Amygdala (tissue), 56 donors: ENCODE measurements around the gene KCNK17.

Source experiments
- DNase-seq, 56 donors: peaks; one replicate each; lab custom pipeline; 2025; lab: John Stamatoyannopoulos, UW

The KCNK17 gene

DNA sequence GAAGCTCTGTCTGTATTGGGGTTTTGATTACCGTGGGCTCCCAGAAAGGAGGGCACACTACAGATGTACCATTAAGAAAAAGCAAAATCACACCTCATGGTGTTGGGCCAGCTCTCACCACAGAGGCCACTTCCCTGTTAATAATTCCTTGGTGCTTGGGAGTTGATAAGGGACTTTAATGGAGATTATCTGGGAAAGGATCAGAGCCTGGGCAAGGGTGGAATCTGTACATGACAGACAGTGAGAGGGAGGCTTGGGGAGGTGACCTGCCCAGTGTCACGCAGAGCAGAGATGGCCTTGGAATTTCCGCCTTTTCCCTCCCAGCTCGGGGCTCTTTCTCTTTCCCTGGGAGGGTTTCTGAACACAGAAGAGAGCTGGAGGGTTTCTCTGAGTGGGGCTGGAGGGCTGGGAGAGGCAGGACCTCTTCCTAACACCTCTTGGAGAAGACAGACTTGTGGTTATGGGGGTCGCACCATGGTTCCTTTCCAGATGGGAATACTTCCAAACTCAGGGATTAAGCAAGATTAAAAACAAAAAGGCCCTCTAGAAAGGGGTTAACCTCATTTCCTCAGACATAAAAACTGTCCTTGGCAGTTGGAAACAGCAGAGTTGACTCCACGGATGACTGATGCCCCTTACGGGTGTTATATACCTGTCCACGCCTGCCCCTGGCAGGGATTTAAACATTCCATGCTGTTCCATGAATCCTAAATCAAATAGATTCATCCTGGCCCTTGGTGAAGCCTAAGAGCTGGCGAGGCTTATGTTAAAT, 25.1 kb upstream of the KCNK17 start:
- DNase-seq = no peak

DNA sequence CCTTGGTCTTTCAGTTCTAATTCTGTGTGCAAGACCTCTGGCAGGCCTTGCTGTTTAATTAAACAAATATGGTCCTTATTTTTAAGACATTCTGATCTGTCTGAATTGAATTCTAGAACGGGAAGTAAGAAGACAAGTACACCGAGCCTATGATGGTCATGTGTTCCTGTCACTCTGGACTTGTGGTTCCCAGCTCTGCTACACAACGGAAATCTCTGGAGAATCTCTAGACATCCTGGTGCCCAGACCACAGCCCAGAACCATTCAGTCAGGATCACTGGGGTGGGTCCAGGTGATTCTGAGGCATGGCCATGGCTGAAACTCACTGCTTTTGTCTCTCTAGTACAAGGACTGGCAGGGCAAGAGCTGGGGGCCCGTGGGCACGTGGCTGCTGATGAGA, 24.2 kb upstream of the KCNK17 start:
- DNase-seq = peak in 1 of 56 donors; percentile 6

DNA sequence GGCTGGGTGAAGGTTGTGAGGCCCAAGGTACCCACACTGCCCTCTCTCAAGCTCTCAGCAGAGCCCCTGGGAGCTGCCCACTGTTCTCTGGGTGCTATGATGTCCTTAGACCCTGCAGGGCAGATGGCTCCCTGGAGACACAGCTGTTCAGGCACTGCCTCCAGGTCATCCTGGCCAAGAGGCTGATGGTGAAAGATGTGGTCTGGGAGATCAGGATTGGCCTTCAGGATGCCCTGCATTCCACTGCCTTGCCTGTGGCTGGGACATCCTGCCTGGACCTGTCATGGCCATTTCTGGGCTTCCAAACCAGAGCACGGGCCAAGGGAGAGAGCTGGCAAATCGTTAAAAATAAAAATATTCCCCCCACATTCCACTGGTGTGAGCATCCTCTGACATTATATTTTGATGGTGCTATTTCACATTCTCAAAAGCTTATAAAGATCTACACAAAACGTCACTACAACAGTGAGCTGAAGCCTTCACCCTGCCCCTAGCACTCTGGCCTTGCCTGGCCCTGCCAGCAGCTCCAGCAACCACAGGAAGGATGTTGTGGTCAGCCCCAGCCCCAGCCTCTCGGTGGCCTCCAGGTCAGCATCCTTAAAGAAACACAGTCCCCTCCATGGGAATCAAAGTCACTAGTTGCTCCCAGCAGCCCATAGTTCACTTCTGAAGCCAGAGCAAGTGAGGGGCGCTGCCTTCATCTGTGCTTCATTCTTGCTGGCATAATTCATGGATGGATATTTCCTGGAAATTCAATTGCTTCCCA, 21.7 kb upstream of the KCNK17 start:
- DNase-seq = peak in 6 of 56 donors; percentile 4 to 20 (median 16)

DNA sequence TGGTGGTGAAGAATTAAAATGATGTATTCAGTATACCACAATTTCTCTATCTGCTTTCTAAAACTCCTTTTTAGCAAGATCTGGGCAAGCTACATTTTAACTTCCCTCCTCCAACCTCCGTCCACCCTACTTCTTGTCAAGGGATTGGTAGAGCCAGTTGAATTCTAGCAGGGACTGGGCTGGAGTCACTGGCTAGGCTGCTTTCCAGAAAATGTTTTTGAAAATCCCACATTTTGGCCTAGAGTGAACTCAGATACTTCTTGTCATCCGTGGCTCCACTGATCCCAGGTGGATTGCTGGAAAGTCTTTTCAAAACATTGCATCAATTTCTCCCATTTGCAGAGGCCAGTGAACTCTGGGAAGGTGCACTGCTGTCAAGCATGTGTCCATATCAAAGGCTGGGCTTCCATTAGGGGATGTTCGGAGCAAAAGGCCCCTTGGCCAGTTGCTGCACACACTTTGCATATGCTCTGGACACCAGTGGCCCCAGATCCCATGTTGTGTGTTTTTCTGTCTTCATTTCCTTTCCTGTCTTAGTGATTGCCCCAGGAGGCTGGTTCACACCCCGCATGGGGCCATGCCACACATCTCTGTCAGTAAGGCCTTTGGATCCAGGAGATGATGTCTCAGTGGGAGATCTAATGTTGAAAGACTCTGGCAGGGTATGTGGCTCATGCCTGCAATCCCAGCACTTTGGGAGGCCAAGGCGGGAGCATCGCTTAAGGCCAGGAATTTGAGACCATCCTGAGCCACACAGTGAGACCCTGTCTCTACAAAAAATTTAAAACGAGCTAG, 19.6 kb upstream of the KCNK17 start:
- DNase-seq = no peak

DNA sequence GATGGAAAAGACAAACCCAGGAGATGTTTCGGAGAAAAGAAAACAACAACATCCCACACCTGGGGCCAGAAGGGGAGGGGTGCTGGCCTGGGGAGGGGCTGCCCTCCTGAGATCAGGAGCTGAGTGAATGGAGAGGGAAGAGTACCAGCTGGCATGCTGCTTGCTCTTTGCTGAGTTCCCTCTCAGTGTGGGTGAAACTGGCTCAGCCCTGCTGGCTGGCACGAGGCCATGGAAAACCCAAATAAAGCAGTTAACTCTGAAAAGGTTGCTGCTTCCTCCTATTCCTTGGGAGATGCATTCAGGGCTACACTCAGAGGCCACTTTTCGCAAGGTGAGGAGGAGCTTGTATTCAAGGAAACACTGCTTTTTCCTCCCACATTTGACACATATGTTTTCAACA, 16.3 kb upstream of the KCNK17 start:
- DNase-seq = peak in 40 of 56 donors; percentile 3 to 71 (median 34)

DNA sequence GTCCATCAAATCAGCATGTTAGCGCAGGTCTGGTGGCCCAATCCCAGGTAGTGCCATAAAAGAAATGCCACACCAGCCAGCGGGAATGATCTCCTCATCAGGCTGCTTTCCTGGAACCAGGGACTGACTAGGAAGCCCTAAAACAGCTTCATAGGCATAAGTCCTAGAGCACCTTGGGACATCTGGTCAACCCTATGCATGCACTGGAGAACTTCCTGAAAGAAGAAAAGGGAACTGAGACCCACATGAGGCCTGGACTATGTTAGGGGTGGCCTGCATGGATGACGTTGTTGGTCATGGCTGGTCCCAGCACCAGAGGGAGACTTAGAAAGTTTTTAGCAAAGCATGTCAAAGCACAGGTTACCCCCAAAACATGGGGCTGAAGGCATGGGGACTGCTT, 15.8 kb upstream of the KCNK17 start:
- peak in 2 of 56 donors; percentile 12 to 14 for DNase-seq

DNA sequence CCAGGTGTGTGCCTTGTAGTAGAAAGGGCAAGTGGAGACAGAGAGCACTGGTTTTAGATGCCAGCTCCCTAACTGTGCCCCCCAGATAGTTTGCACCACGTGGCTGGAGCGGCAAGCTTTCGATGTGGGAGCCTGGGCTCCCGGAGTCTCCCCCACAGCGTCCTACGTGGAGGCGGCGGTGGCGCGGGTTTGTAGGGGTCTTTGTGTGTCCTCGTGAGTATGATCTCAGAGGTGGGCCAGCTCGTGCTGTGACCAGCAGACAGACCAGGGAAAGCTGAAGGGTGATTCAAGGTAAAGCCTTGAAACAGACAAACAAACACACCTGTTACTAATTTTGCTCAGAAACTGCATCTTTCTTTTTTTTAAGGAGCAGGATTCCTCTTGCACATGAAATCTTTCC, 13.8 kb upstream of the KCNK17 start:
- DNase-seq = no peak

DNA sequence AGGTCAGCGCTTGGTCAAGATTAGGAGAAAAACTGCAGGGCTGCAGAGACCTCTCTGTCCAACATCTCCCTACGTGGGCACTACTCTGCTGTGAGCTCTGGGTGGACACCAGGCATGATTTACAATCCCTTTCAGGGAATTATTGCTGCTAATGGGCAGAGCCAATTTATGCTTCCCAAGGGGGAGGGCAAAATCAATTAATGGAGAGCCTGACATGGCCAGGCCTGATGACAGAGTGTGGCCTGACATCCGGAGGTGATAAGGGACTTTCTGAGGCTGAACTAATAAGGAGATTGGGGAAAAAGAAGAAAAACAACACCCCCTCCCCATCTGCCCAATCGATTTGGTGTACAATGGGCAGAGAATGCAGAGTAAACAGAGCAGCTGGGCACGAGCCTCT, 13.3 kb upstream of the KCNK17 start:
- no peak for DNase-seq

DNA sequence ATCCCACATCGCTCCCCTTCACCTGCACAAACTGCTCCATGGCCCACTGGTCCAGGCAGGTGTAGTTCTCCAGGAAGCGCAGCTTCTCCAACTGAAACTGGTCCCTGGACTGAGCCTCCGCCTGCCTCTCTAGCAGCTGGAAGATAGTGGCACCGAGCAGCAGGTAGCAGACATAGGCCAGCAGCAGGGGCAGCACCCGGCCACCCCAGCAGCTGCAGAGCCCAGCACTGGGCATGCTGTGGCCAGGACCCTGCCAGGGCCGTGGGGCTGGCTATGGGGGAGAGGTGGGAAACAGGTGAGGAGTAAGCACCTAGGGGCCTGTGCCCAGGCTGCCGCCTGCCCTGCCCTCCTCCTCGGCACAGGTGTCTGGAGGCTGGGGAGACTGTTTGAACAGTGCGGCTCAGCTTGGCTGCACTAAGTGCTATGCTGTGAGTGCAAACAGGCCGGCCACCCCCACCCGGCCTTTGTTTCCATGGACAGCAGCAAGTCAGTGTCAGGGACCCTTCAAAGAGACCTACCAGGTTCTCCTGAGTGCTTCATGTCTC, 8.2 kb upstream of the KCNK17 start, which contains the start of gene KCNK16:
KCNK16 (minus strand) TSS at position 397 of the 545 bp plus-strand sequence; CDS start at position 235, 162 bp downstream.
- DNase-seq = no peak

DNA sequence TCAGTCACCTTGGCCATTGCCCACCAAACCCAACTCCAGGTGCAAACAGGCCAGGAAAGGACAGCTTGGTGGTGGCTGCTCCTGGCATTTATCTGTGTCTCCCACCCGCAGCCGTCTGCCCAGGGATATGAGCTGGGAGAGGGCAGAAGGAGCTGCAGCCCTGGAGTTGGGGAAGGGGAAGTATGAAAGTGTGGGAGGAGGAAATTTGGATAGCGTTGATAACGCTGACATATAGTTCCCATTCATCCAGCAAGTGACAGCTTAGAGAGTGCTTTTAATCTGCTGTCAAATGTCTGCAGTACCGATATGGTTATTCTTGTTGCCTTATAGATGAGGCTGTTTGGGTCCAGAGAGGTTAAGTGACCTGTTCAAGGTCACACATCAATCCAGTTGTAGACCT, 7.5 kb upstream of the KCNK17 start:
- DNase-seq = no peak

DNA sequence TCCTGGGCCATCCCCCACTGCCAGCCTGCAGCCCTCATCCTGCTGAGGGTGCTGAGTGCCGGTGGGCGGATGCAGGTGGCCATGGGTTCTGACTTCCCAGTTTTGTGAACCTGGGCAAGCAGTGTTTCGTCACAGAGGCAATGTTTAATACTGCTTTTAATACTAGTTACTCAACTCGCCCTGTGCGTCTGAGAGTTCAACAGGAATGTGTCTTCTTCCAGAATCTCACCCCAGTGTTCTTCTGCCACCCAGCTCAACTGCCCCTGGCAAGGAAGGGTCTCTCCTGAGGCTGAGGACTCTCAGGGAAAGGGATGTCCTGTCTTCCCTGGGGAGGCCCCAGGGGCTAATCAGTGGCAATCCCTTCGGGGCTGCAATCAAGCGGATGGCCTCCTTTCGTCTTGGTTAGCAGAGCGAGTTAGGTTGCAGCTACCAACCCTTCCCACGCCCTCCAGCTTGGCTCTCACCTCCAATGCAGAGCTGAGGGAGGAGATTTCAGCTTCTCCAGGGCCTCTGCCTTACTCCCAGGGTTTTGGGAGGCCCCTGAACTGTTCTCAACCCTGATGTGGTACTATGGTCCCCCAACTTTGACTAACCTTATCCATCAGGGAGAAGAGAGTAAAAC, 6.3 kb upstream of the KCNK17 start:
- DNase-seq = no peak

DNA sequence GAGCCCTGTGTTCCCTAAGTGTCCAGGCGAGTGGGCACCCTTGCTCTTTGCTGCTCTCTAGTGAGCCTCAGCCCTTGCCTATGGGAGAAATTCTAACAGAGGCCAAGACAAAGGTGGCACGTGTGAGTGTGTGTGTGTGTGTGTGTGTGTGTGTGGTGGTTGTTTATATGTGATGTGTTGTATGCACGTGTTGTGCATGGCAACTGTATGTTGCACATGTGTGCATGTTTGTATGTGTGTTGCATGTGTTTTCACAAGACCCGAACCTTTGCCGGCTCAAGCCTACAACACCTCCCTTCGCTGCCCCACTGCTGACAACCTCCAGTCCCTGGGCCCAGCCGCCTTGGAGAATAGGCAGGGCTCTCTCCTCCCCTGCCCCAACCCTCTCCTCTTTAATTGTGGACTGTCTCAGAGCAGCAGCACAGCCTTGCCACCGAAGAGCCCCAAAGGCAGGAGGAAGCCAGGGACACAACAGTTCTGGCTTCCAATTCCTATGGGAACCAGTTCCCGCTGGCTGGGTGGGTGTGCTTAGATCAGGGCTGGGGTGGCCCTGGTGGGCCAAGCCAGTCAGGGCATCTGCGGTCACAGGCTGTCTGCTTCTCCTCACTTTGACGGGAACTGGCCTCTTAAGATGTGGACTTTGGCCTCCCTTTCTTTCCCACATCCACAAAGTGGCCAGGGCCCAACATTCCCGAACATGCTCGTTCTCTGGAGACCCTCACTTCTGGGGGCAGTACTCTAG, 5.6 kb upstream of the KCNK17 start:
- DNase-seq = no peak

DNA sequence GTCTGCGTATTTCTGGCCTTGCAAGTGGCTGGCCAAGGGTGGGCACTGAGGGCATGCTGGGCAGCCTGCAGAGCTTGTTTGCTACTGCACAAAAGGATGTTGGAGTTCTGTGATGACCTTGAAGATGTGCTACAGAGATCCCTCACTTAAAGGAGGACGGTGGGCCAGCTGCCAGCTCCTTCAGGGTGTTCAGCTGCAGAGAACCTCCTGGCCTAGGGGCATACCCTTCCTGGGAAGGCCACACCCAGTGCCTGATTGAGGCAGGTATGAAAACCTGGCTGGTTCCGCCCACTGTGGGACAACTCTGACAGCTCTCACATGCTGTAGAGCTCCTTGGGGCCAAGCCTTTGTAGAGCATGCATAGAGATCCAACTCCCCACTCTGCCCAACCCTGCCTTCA, 3.0 kb upstream of the KCNK17 start:
- no peak for DNase-seq

DNA sequence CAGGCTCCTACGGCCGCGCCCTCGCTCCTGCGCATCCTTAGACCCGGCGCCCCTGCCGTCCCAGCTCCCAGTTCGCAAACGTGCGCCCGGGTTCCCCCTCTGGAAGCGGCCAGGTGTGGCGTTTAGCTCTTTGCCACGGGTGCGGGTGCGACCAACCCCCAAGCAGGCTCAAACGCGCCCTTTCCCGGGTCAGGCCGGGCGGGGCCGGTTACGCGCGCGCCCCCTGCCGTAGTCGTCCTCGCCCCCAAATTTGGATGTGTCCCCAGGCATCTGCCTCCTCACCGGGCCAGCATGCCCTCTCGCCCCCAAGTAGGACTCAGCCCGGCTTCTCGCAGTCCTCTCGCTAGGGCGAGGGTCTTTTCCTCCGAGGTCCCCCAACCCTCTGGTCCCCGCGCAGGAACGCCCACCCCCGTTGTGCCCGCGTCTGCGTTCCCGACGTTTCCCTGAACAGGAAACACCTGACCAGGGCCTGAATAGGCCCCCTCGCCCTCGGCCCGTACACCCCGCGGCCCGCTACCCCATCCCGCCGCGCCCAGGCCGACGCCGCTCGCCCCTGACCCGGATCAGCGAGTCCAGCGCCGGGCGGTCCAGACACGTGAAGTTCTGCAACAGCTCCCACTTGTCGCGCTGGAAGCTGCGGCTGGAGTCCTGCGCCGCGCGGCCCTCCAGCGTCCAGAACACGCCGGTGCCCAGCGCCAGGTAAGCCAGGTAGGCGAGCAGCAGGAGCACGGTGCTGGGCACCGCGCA, 520 bp downstream of the KCNK17 start:
- no peak for DNase-seq

DNA sequence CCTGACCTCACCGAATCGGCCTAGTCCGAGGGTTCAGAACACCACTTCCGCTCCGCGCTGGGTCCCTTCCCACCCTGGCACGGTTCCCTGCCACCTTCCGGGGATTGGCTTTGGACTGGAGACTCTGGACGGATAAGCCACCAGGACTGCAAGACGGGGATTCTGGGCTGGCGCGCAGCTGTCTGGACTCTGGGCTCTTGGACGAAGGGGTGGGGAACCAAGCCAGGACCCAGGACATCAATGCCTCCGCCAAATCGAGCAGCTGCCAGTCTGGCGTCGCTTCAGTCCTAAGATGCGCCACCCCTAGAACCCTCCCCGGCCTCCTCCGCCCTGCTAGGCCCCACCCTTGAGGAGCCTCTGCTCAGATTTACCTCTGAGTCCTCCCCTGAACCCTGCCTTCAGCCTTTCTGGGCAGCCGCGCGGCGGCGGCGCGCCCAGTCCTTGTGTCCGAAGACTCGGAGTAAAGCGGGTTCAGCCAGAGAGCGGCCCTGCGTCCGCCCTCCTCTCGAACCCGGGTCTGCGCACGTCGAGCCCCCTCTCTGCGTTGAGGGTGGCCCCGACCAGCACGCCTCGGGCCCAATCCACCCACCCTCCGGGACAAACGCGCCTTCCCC, 1.2 kb downstream of the KCNK17 start:
- peak in 2 of 56 donors; percentile 4 to 10 for DNase-seq

DNA sequence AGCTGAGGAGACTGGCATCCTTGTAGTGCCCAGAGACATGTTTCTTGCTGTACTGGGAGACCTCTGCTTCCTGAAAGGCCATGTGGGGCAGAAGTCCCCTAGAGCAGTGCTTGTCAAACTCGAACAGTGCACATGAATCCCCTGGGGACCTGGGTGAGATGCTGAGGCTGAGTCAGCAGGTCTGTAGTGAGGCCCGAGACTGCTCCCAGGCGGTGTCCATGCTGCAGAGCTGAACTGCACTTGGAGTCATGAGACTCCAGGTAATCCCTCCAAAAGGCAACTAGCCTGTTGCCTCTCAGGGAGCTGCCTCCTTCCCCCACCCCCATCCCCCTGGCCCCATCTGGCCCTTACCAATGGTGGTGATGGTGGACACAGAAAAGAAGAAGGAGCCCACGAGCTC, 3.7 kb downstream of the KCNK17 start:
- no peak for DNase-seq

DNA sequence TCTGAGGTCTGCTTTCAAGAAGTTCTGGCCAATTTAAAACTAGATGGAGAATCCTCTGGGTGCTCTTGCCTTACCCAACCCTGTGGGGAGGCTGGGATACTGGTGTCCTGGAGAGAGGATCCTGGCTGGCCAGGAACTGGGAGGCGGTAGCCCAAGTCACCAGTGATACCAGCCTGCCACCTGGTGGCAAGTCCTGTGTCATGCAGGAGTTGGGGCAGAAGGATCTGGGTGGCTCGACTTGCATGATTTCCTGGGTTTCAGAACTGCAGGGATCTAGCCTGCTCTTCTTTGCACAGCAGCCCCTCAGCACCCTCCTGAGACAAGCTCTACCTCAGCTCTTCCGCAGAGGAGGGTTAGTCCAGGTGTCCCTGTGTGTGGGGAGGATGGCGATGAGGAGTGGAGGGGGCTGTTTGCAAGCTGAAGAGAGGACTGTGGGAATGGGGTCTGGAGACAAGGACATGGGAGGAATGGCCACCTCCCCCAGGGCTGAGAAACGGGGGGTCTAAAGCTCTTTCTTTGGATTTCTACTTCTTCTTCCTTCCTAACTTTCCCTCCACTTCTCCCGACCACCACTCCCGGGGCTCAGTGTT, 4.2 kb downstream of the KCNK17 start:
- DNase-seq = peak in 51 of 56 donors; percentile 3 to 75 (median 40)

DNA sequence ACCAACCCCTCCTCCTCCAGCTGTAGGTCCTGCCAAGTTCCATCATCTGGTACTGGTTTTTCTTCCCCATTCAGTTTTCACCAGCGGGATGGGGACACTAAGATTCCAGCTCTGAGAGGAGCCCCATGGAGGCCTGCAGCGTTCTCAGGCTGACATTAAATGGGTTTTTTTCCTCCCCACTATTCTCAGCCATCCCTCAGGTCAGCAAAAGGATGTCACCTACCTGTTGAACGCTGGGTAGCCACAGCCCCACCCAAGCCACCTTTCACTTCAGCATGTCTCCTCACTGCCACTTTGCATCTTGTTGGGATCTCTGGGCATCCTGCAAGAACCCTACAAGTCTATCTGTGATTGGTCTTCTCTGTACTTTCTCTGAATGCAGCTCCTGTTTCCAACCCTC, 6.8 kb downstream of the KCNK17 start:
- no peak for DNase-seq
